ENCODE results near the gene UPK1B.
"Not testable (repeated sequence)": the region's sequence is repeated elsewhere in the genome, so short reads cannot be mapped to it uniquely, and the experiment has no call there.

UPK1B gene

DNA sequence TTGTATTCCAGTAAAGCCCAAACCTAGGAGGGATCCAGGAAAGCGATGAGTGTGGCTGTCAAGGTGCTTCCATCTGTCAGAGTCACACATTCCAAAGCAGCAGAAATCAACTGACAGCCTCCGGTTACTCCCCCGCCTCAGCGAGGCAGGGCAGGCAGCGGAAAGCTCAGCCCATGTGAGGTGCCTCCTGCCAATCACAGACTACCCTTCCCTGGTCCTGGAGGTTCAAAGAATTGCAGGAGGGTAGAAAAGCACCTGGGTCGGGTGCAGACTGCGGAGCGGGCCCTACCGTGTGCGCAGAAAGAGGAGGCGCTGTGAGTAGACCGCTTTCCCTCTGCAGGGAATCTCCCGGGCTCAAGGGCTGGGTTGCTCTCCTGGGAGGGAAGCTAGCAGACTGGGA, at the start of gene UPK1B:
TSS of gene UPK1B (plus strand) at position 274 of the 400 bp plus-strand sequence. CDS start 13,144 bp downstream, outside the sequence.
- DNase-seq (ENCODE audit: low read depth, low spot score): no peak

DNA sequence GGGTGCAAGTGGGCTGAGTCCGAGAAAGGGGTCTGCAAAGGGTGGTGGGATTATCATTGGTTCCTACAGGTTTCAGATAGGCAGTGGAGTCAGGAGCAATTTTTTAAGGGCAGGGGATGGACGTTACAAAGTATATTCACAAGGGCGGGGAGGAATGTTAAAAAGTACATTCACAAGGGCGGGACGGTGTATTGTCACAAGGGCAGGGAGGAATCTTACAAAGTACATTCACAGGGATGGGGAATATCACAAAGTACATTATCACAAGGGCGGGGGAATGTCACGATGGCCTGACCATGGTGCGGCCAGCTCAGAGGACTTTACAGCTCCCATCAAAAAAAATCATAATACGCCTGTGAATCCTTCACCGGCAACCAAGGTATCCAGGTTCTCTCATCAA, 48.1 kb upstream of the UPK1B start:
- DNase-seq (ENCODE audit: low read depth, low spot score): no peak

DNA sequence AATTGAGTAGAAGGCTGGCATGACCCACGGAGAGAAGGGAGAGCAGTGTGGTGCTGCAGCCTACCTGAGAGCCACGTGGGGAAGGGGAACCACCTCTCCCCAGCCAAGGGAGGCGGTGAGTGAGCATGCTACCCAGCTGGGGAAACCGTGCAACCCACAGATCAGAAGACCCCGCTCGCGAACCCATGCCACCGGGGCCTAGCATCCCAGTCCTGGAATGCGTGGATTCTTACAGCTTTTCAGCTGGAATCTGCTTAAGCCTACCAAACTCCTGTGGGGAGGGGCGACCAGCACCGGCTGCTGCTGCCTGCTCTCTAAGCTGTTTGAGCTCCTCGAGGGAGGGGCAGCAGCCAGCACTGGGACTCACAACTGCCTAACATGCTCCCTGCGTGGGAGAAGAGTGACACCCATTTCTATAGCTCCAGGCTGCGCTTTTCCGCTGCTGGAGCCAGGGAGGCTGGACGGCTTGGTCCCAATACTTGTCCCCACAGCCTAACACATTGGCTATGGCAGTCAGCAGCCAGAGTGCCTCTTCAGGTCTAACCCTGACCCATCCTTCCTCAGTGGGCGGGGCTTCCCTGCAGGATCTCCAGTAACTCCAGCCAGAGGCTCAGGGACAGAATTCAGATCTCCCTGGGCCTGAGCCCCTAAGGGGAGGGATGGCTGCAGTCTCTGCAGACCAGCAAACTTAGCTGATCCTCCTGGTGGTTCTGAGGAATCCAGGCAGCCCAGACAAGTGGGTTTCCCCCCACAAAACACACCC, 47.5 kb upstream of the UPK1B start:
- DNase-seq (ENCODE audit: low read depth, low spot score): no peak

DNA sequence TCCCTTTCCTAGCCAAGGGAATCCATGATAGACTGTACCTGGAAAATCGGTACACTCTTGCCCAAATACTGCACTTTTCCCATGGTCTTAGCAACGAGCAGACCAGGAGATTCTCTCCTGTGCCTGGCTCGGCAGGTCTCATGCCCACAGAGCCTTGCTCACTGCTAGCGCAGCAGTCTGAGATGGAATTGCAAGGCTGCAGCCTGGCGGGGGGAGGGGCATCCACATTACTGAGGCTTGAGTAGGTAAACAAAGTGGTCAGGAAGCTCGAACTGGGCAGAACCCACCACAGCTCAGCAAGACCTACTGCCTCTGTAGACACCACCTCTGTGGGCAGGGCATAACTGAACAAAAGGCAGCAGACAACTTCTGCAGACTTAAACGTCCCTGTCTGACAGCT, 43.1 kb upstream of the UPK1B start:
- not testable (repeated sequence) for DNase-seq (ENCODE audit: low read depth, low spot score)

DNA sequence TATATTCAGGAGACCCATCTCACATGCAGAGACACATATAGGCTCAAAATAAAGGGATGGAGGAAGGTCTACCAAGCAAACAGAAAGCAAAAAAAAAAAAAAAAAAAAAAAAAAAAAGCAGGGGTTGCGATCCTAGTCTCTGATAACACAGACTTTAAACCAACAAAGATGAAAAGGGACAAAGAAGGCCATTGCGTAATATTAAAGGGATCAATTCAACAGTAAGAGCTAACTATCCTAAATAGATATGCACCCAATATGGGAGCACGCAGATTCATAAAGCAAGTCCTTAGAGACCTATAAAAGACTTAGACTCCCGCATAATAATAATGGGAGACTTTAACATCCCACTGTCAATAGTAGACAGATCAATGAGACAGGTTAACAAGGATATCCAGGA, 41.1 kb upstream of the UPK1B start:
- DNase-seq (ENCODE audit: low read depth, low spot score): not testable (repeated sequence)

DNA sequence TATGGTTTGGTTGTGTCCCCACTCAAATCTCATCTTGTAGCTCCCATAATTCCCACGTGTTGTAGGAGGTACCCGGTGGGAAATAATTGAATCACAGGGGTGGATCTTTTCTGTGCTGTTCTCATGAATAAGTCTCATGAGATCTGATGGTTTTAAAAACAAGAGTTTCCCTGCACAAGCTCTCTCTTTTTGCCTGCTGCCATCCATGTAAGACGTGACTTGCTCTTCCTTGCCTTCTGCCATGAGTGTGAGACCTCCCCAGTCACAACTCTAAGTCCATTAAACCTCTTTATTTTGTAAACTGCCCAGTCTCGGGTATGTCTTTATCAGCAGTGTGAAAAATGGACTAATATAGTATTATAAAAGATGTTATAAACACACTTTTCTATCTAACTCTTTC, 34.0 kb upstream of the UPK1B start:
- DNase-seq (ENCODE audit: low read depth, low spot score): not testable (repeated sequence)

DNA sequence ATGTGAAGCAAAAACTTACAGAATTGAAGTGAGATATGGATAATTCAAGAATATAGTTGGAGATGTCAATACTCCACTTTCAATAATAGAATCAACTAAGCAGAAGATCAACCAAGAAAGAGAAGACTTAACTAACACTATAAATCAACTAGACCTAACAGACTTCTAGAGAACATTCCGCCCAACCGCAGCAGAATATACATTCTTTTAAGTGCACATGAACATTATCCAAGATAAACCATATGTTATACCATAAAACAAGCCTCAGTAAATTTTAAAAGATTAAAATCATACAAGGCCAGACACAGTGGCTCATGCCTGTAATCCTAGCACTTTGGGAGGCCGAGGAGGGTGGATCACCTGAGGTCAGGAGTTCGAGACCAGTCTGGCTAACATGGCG, 32.9 kb upstream of the UPK1B start:
- DNase-seq (ENCODE audit: low read depth, low spot score): no peak

DNA sequence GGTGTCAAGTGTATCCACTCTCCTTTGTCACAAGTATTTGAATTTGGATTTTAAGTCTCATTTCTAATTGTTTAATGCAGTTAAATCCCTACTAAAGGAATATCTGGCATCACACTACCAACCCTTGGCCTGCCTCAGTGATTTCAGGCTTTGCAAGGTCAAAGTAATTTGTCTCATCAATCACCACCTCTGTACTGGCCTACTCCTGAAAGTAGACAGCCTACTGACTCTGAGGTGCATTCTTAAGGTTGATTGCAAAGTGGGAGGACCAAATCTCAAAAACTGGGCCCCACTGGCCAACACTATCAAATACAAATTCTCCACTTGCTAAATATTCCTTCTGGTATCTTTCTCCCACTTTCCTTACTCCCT, 28.3 kb upstream of the UPK1B start:
- DNase-seq (ENCODE audit: low read depth, low spot score): no peak

DNA sequence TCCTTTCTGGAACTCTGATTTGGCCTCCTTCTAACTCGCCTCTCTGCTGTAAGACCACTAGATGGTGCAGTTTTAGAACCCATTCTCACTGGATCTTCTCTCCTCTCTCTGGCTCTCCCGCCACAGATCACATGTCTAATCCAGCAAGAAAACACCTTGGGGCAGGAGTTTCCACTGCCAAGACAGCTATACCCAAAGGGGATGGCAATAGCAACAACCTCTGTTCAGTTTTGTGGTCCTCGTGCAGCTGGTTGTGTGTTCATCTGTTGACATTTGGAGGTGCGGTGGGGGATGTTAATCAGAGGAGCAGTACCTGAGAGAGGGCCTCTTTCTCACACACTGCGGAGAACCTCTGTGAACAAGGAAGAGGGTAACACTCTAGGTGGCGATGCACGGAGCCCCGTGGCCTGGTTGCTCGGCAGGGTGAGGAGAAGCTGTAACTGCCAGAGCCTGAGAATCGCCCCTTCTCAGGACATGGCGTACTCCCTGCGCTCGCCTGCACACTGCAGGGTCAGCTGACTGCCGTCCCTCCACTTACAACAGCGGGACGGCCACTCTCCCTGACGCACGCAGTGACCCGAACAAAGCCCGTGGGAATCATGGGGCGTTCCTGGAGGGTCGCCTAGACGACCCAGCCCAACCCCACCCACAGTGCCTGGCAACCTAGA, 27.8 kb upstream of the UPK1B start, which contains the start of gene TEX55:
TSS of gene TEX55 (plus strand) at position 666 of the 668 bp plus-strand sequence. CDS start 25 bp downstream, outside the sequence.
- DNase-seq (ENCODE audit: low read depth, low spot score): peak; percentile 53

DNA sequence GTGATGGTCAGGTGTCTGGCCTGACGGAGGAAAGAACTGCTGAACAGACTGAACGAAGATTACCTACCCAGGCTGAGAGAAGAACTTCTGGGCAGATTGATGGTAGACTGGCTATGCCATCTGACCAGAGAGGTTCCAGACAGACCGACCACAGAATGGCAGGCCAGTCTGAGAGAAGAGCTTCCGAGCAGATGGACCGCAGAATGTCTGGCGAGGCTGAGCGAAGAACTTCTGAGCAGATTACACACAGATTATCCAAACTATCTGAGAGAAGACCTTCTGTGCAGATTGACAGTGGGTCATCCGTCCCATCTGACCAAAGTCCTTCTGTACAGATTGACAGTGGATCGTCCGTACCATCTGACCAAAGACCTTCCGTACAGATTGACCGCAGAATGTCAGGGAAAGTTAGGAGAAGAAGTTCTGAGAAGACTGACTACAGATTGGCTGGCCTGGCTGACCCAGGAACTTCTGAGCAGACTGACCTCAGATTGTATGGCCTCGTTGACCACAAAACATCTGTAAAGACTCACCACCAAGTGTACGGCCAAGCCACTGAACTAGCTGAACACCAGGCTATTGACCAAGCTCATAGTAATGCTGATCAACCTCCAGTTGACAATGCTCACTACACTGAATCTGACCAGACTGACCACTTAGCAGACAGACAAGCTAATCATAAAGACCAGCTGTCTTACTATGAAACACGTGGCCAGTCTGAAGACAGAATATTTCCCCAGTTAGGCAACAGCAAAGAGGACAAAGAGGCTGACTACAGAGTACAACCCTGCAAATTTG, 26.6 kb upstream of the UPK1B start:
- no peak for DNase-seq (ENCODE audit: low read depth, low spot score)

DNA sequence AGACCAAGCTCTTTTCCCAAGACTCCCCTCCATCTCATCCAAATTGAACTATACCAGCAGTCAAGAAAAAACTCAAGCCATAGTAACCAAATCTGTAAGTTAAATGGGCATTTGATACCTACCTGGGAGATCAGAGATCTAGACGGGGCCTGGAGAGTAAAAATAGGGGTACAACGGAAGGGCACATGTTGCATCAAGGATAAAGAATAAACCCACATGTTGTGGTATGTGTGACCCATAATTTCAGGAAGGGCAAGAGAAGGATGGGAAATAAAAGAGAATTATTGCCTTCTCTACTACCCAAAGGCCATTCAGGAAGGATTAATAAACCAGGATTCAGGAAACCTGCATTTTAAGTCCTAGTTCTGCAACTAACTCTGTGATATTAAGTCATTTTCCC, 25.9 kb upstream of the UPK1B start:
- DNase-seq (ENCODE audit: low read depth, low spot score): no peak

DNA sequence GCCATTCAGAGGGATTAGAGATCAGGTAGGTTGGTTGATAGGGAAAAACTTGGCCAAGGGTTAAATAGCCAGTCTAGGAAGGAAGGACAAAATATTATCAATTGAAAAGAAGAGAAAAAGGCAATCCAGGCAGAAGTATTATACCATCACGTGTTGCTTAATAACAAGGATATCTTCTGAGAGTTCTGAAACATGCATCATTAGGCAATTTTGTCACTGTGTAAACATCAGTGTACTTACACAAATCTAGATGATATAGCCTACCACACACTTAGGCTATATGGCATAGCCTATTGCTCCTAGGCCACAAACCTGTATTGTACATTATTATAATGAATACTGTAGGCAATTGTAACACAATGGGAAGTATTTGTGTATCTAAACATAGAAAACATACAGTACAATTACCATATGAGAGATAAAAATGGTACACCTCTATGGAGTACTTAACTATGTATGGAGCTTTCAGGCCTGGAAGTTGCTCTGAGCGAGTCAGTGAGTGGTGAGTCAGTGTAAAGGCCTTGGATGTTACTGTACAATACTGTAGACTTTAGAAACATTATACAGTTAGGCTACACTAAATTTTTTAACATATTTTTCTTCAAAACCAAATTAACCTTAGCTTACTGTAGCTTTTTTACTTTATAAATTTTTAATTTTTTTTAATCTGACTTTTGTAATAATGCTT, 24.8 kb upstream of the UPK1B start:
- DNase-seq (ENCODE audit: low read depth, low spot score): peak; percentile 7

DNA sequence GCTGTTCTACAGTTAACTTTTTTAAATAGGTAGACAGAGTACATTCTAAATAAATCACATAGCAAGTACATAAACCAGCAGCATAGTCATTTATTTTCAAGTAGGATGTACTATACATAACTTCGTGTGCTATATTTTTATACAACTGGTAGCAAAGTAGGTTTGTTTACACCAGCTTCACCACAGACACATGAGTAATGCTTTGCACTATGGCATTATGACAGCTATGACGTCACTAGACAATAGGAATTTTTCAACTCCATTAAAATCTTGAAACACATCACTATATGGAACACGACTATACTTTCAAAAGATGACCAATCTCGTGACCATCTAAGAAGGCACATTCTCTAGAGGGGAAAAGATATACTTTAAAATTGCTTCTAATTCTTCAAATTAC, 23.9 kb upstream of the UPK1B start:
- peak; percentile 53 for DNase-seq (ENCODE audit: low read depth, low spot score)

DNA sequence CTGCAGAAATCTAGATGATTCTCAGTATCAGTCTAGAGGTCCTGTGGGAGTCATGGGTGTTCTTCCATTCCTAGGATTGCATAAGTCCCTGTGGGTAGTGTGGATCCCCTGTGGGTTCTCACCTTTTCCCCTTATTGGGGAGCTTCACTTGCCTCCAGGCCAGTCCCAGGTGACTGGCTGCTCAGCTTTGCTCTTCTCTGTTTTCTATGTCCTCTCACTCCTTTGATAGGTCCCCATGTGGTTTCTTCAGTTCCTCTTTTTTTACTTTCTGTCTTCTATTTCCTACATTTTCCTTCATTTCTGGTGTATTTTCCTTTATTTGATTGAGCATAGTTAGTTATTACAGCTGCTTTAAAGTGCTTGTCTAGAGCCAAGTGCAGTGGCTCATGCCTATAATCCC, 16.5 kb upstream of the UPK1B start:
- DNase-seq (ENCODE audit: low read depth, low spot score): no peak

DNA sequence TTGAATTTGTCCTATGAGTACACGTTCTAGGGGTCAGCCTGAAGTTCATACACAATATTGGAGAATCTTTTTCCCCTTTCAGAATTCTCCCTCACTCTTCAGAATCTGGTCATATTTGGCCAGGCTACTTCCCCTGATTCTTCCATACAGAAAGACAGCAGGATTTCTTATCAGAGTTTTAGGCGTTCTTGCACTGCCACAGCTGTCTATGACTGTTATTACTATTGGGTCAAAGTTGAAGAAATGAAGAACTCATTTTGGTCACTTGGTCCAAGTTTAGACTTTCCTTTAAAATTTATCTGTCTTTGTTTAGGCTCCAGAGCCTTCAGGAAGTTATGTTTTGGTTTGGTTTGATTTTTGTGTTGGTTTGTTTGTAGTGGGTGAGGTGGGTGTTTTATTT, 15.4 kb upstream of the UPK1B start:
- DNase-seq (ENCODE audit: low read depth, low spot score): no peak

DNA sequence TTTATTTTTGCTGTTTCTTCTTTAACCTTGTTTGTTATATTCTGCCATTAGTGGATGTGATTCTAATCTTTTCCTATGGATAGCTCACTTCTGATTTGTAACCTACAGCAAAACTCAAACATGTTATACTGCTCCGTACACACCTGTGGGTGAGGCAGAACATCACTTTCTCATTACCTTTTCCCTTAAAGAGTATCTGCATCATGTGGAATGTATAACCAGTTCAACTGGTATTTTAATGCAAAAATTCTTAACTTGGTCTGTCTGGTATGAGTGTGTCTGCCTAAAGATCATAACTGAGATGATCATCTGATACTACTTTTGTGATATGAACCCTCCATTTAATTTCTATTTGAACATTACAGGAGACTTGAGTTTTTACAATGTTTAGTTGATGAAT, 13.0 kb upstream of the UPK1B start:
- no peak for DNase-seq (ENCODE audit: low read depth, low spot score)

DNA sequence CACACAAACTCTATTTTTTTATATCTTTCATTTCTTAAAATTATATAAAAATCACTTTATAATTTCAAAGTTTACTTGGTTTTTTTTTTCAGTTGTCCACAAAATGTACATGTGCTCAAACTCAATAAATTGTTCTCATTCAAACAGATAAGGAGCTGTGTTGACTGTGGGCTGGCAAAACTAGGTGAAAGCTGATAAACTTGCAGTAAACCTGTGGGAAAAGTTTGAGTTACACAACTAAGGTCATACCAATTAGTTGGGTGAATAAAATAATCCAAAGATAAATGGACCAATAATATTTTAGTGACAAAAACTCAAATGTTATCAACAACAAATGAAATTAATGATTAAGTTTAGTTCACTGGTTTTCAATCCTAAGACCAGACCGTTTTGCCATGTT, 12.6 kb upstream of the UPK1B start:
- DNase-seq (ENCODE audit: low read depth, low spot score): no peak

DNA sequence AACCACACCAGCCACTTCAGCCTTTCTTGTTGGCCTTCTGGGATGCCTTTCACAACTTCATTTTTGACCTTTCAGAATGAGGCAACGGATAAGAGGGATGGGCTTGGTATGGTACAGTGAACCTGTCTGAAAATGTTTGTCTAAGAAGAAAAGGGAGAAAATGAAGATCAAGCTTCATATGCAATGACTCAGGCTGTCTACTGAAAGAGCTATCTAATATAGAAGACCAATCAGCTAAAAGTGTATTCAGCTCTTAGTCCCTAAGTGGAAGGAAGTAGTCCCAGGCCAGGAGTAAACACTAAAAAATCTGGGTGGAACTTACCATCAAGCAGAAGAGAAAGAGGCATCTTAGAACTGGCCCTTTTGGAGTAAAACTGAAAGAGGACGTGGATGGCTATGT, 12.2 kb upstream of the UPK1B start:
- DNase-seq (ENCODE audit: low read depth, low spot score): no peak

DNA sequence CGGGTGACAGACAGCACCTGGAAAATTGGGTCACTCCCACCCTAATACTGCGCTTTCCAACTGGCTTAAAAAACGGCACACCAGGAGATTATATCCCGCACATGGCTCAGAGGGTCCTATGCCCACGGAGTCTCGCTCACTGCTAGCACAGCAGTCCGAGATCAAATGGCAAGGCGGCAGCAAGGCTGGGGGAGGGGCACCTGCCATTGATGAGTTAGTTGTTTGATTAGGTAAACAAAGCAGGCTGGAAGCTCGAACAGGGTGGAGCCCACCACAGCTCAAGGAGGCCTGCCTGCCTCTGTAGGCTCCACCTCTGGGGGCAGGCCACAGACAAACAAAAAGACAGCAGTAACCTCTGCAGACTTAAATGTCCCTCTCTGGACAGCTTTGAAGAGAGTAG, 8.7 kb upstream of the UPK1B start:
- DNase-seq (ENCODE audit: low read depth, low spot score): not testable (repeated sequence)

DNA sequence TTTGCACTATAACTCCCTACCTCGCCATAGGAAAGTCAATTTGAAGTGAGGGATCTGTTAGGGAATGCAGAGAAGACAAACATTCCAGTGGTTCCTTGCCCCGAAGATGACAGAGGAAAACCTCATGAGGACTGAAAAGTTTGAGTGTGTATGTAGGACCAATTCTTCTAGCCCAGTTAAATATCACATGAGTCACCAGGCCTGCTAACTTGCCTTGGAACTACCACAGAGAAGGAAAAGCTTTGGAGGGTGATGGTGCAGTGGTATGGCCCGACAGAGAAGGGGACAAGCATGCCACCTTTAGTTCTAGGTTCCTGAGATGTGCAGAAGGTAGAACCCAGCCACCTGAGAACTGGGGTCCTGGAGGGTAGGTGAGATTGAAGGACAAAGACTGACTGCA, 2.6 kb upstream of the UPK1B start:
- DNase-seq (ENCODE audit: low read depth, low spot score): no peak

DNA sequence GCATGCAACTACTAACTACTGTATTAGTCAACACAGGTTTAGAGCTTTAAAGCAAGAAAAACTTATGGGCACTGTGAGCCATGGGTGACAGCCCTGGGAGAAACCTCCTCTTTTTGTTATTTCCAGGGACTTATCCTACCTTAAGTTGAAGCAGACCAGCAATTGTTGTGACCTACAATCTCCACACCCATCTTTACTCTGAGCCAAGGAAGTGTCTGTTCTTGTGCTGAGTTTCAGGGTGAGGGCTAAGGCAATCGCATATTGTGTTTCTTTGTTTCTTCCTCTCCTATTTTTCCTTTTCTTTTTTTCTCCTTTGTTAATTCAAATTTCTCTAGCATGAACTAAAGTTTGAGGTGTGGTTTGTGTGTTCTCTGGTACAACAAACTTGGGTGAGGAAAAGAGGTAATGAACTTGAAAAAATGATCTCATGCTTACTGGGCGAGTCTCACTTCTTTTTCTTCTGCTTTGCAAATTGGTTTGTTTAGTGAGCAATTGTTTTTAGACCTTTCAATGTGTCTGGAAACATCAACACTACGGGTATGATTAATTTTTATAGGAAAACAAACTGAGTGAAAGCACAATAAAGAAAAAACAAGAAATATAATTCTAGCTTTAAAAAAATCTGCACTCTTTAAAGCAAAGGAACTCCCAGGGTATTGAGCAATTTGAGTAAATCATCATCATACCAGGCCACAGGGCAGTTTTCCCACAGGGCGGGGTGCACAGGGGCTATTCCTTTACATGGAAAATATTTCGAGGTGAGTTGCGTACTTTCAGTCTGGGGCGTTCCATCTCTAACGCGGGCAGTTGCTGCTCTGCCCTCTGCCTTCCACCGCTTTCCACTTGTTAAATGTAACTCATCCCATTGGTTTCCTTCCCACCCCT, 2.7 kb downstream of the UPK1B start:
- peak; percentile 64 for DNase-seq (ENCODE audit: low read depth, low spot score)
